GM12801 (cell line): Measurements from ENCODE around the gene CFAP299.

Experiments
- TF ChIP-seq, protein P1 (sequence below): IDR thresholded peaks from one replicate; pipeline ENCODE4 v1.5.1; 2011; ENCODE audit warnings: control low read depth; ENCODE audit not compliant: insufficient read length; ENCODE audit errors: extremely low read depth

CFAP299 gene

DNA sequence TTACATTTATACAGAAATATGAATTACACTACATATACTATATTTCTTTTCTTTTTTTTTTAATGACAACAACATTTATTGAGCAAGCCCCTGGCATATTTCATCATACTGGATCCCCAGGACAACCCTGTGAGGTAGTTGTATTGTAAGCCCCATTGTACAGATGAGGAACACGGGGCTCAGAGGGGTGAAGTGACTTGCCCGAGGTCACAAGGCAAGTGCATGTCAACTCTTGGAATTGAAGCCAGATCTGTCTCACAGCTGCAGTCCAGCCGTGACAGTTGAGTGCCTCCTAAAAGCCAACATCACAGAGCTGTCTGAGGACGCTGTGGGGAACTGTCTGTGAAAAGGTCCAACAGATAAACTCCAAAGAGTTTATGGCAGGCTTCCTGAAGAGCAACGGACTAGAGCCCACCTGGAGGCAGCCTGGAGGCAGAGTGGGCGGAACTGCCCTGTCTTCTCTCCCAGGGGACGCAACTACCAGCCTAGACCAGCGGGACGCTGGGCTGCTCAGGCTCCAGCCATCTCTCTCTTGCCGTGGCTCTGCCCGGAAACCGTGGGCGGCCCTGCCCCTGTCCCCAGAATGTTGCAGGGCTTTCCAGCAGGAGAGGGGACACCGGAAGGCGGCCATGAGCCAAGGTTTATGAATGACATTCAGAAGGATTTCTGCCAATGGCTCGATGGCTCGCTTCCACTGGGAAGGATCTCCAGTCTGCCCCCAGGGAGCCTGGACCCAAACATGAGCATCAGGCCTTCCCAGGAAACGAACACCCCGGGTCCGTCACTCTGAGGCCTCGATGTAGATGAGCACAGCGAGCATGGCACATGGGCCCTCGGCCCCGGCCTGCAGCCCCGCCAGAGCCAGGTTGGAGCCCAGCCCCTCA, 50.1 kb downstream of the CFAP299 start:
- TF ChIP-seq, protein P1, sequence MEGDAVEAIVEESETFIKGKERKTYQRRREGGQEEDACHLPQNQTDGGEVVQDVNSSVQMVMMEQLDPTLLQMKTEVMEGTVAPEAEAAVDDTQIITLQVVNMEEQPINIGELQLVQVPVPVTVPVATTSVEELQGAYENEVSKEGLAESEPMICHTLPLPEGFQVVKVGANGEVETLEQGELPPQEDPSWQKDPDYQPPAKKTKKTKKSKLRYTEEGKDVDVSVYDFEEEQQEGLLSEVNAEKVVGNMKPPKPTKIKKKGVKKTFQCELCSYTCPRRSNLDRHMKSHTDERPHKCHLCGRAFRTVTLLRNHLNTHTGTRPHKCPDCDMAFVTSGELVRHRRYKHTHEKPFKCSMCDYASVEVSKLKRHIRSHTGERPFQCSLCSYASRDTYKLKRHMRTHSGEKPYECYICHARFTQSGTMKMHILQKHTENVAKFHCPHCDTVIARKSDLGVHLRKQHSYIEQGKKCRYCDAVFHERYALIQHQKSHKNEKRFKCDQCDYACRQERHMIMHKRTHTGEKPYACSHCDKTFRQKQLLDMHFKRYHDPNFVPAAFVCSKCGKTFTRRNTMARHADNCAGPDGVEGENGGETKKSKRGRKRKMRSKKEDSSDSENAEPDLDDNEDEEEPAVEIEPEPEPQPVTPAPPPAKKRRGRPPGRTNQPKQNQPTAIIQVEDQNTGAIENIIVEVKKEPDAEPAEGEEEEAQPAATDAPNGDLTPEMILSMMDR = no peak

GRCh38 chr4:80386281-80386886, 50.9 kb downstream of the CFAP299 start:
- TF ChIP-seq, protein P1 = no peak

DNA sequence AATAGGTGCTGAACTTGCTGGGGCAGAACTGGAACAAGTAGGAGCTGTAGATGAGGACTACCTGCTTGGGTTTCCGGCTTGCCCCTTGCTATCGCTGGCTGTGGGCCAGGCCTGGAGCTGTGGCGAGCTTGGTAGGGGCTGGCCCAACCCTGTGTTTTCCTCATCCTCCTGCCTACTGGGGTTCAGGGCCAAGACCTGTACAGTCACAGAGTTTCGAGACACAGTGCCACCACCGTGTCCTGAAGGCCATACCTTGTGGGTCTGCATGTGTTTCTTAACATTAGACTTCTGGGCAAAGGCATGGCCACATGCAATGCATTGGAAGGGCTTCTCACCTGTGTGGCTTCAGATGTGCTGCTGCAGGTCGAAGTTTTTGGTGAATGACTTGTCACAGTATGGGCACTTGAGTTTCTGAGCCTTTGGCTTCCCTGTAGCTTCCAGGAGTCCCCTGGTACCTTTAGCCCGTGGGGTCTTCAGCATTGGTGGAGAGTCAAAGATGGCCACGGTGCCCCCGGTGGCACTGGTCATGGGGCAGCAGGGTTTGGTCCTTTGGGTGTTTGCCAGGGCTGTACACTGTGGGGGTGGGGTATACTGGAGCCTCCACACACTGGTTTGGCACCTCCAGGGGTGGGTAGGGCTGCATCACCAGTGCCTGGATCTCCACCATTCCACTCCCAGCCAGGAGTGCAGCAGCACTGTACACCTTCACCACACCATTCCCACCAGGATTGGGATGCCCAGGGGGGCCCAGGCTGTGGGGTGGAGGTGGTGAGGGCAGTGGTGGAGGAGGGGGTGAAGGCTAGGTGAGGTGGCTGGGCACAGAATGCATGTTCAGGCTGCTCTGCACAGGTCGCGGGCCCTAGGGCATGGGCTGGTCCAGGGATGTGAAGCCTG, 52.1 kb downstream of the CFAP299 start:
- TF ChIP-seq, protein P1 = no peak

GRCh38 chr4:80388284-80388607, 52.7 kb downstream of the CFAP299 start:
- TF ChIP-seq, protein P1 = no peak

GRCh38 chr4:80390178-80390577, 54.6 kb downstream of the CFAP299 start:
- TF ChIP-seq, protein P1 = no peak

- TF ChIP-seq, protein P1 = no peak
Observed at GRCh38 chr4:80393246-80393969, 57.9 kb downstream of the CFAP299 start.

DNA sequence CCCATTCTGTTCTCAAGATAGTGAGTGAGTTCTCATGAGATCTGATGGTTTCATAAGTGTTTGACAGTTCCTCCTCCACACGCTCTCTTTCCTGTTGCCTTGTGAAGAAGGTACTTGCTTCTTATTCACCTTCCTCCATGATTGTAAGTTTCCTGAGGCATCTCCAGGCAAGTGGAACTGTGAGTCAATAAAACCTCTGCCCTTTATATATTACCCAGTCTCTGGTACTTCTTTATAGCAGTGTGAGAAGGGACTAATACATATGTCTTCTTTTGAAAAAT, 58.4 kb downstream of the CFAP299 start:
- TF ChIP-seq, protein P1 = no peak
